Skeletal muscle tissue (tissue), 4 donors: Measurements from ENCODE around the gene DGLUCY. TPM values are rescaled to one million over a fixed set of nuclear protein-coding genes. Genes with fewer than 3 reads are reported as not detected.
"Not testable (repeated sequence)": the region's sequence is repeated elsewhere in the genome, so short reads cannot be mapped to it uniquely, and the experiment has no call there.

Source experiments
- H3K27ac ChIP-seq: one replicate; pipeline ENCODE4 v1.7.0; 2013; ENCODE audit warnings: mild to moderate bottlenecking, low read depth, low read length, inconsistent platforms
- H3K27me3 ChIP-seq, 3 donors: one replicate each; pipeline ENCODE4 v1.7.0; 2013; ENCODE audit warnings: low read length in 3 of 3; ENCODE audit not compliant: control insufficient read depth in 3 of 3, insufficient read depth in 3 of 3
- H3K36me3 ChIP-seq, 3 donors: one replicate each; pipeline ENCODE4 v1.7.0; 2013; ENCODE audit warnings: low read length in 3 of 3; ENCODE audit not compliant: control insufficient read depth in 3 of 3, insufficient read depth in 3 of 3
- H3K4me1 ChIP-seq, 3 donors: one replicate each; pipeline ENCODE4 v1.7.0; 2013; ENCODE audit warnings: low read length in 3 of 3, mild to moderate bottlenecking in 3 of 3; ENCODE audit not compliant: control insufficient read depth in 3 of 3, insufficient read depth in 3 of 3
- H3K4me3 ChIP-seq, 3 donors: one replicate each; pipeline ENCODE4 v1.7.0; 2013; ENCODE audit warnings: low read length in 3 of 3
- H3K9ac ChIP-seq, 3 donors: one replicate each; pipeline ENCODE4 v1.7.0; 2013; ENCODE audit warnings: low read length in 3 of 3, mild to moderate bottlenecking in 3 of 3, moderate library complexity in 2 of 3, low read depth in 1 of 3
- H3K9me3 ChIP-seq, 3 donors: one replicate each; pipeline ENCODE4 v1.7.0; 2013; ENCODE audit warnings: low read length in 3 of 3; ENCODE audit not compliant: control insufficient read depth in 3 of 3
- total RNA-seq: library from RNA; depleted of rRNA; stranded (reverse); fragments of >200 nt; gene quantifications from one replicate; pipeline ENCODE4 v1.2.3, GENCODE V29; 2014
- donor health status: Osteomylitis.

The DGLUCY gene
- total RNA-seq, 1 donor from 2014 or later: 49.6 TPM

DNA sequence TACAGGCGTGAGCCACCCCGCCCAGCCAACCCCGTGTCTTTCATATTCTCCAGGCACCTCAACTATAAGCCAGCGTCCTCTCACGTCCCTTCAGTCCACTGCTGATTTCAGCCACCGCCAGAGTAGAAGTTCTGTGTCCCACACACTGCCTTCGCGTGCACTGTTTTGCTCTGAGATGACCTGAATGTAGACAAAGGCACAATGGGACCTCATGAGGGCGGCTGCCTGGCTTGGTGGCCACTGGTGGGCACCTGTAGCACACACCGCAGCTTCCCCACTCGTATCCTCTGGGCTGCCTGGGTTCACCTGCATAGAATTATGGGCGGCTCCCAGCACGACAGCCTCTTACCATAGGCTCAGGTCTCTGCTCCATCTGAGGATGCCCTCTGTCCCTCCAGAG lies 73.4 kb downstream of the DGLUCY start:
- no peak overlapping the region for H3K9ac ChIP-seq
- H3K9me3 ChIP-seq: no peaks in the 10 kb centered on the region
- H3K4me3 ChIP-seq: no peak overlapping the region
- no peaks in the 10 kb centered on the region for H3K4me1 ChIP-seq
- H3K27me3 ChIP-seq: no peaks in the 10 kb centered on the region
- no peak overlapping the region for H3K27ac ChIP-seq
- peaks cover 62 to 75% (median 71%) of the 10 kb centered on the region in 3 donors for H3K36me3 ChIP-seq

DNA sequence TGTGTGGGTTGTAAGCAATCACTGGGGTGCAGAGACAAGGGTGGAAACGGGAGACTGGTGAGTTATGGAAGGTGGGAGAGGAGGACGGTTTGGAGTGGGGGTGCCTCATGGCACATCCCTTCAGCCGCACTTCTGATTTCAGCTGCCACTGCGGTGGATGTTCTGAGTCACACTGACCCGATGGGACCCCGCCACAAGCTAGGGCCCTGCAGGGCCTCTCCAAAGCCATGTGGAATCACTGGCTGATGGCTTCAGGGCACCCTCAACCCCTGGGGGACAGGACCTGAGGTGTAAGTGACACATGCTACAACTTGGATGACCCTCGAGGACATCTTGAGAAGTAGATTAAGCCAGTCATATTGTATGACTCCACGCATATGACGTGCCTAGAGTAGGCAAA lies 77.0 kb downstream of the DGLUCY start:
- no peak overlapping the region for H3K9ac ChIP-seq
- peaks cover 59 to 69% (median 62%) of the 10 kb centered on the region in 3 donors for H3K36me3 ChIP-seq
- H3K4me1 ChIP-seq: no peaks in the 10 kb centered on the region
- no peaks in the 10 kb centered on the region for H3K9me3 ChIP-seq
- no peak overlapping the region for H3K4me3 ChIP-seq
- no peak overlapping the region for H3K27ac ChIP-seq
- H3K27me3 ChIP-seq: no peaks in the 10 kb centered on the region

DNA sequence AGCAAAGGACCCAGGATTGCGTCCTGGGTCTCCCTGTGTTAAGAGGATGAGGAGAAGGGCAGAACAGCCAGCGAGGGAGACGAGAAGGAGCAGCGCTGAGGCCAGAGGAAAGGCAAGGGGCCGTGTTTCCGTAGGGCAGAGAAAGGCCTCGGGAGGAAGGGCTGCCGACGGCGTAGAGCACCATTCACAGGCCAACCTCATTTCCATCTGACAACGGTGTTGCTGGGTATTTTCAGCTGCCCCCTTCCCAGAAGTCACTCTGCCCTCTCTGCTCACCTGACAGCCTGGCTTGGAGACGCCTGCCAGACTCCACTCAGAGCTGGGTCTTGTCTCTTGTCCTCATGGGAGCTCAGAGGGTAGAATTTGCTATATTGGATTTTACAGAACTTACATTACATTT lies 79.2 kb downstream of the DGLUCY start:
- Histone ChIP-seq H3K4me1 (peaks cover 0 to 2% (median 0%) of the 10 kb centered on the region in 3 donors), H3K9me3 (no peaks in the 10 kb centered on the region), H3K9ac (no peak overlapping the region), H3K36me3 (peaks cover 56 to 69% (median 60%) of the 10 kb centered on the region in 3 donors), H3K4me3 (no peak overlapping the region), H3K27ac (no peak overlapping the region), H3K27me3 (no peaks in the 10 kb centered on the region)

DNA sequence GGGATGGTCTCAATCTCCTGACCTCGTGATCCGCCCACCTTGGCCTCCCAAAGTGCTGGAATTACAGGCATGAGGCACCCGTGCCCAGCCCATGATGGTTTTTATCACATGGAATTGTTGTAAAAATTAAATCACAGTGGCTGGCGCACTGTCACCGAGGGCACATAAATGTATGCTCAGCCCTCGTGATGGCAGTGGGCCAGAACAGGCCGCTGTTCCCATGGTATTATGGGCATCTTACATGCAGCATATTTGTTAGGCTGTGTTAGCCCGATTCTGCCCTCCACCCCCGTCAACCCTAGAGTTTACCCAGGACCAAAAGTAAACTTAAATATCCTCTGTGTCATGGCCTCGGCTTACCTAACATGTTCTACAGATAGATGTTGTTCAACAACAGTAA lies 82.0 kb downstream of the DGLUCY start:
- Histone ChIP-seq H3K9me3 (no peaks in the 10 kb centered on the region), H3K36me3 (peaks cover 46 to 68% (median 57%) of the 10 kb centered on the region in 3 donors)

DNA sequence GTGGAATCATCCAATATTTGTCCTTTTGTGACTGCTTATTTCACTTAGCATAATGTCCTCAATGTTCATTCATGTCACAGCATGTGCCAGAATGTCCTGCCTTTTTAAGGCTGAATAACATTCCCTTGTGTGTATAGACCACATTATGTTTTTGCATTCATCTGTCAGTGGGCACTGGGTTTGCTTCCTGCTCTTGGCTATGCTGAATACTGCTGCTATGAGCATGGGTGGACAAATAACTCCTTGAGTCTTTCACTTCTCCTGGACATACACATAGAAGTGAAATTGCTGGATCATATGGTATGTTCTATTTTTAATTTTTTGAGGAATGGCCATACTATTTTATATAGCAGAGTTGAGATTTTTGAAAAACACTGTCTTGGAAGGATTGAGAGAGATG lies 83.8 kb downstream of the DGLUCY start:
- Histone ChIP-seq H3K4me3 (no peak overlapping the region), H3K4me1 (peaks cover 2 to 4% (median 4%) of the 10 kb centered on the region in 3 donors), H3K9ac (no peak overlapping the region), H3K27me3 (no peaks in the 10 kb centered on the region), H3K36me3 (peaks cover 44 to 58% (median 51%) of the 10 kb centered on the region in 3 donors), H3K27ac (no peak overlapping the region), H3K9me3 (no peaks in the 10 kb centered on the region)

More for the DNA sequence above, 82.0 kb downstream of the DGLUCY start:
- no peaks in the 10 kb centered on the region for H3K27me3 ChIP-seq
- no peak overlapping the region for H3K9ac ChIP-seq
- H3K4me1 ChIP-seq: peaks cover 0 to 2% (median 0%) of the 10 kb centered on the region in 3 donors
- no peak overlapping the region for H3K4me3 ChIP-seq
- H3K27ac ChIP-seq: no peak overlapping the region

DNA sequence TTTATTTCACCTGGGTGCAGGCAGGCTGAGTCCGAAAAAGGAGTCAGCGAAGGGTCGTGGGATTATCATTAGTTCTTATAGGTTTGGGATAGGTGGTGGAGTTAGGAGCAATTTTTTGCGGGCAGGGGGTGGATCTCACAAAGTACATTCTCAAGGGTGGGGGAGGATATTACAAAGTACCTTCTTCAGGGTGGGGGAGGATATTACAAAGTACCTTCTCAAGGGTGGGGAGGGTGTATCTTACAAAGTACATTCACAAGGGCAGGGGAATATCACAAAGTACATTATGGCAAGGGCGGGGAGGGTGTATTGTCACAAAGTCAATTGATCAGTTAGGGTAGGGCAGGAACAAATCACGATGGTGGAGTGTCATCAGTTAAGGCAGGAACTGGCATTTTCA lies 86.9 kb downstream of the DGLUCY start:
- not testable (repeated sequence) for H3K27me3 ChIP-seq, H3K9ac ChIP-seq, H3K4me1 ChIP-seq, H3K27ac ChIP-seq, H3K4me3 ChIP-seq, H3K9me3 ChIP-seq
- H3K36me3 ChIP-seq: peaks cover 59 to 71% (median 68%) of the 10 kb centered on the region in 3 donors

DNA sequence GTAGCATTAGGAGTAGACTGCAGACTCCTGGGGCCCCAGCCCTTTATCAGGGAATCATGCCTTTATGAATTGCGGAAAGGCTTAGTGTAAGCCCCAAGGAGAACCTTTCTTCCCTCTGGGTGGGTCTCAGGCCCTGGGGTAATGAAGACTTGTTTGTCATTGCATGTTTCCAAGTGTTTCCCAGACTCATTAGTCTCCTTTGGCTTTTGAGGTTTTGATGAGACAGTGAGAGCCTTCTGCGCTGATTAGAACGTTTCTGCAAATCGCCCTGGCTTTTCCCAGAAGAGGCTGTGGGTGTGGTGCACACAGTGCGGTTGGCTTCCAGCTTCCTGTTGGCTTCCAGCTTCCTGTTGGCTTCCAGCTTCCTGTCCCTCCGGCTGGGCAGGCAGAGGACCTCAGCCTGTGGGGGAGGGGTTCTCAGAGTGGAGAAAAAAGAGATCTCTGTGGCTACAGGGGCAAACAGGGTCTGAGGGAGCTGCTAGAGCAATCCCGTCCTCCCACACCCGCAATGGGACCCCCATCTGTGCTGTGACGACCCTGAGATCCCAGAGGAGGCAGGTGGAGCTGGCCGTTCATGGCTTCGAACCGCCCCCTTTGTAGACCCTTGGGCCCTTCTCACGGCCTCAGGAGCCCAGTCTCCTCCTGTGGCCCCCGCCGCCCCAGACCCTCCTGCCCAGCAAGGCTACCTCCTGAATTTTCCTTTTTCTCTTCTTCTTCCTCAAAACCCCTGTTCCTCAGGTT lies 88.5 kb downstream of the DGLUCY start:
- H3K9me3 ChIP-seq: no peaks in the 10 kb centered on the region
- no peak overlapping the region for H3K9ac ChIP-seq
- H3K27ac ChIP-seq: no peak overlapping the region
- H3K4me1 ChIP-seq: peaks cover under 1 to 4% (median 4%) of the 10 kb centered on the region in 3 donors
- H3K36me3 ChIP-seq: peaks cover 56 to 70% (median 68%) of the 10 kb centered on the region in 3 donors
- H3K27me3 ChIP-seq: no peaks in the 10 kb centered on the region
- H3K4me3 ChIP-seq: peak overlapping the region in 1 of 3 donors; percentile 29

DNA sequence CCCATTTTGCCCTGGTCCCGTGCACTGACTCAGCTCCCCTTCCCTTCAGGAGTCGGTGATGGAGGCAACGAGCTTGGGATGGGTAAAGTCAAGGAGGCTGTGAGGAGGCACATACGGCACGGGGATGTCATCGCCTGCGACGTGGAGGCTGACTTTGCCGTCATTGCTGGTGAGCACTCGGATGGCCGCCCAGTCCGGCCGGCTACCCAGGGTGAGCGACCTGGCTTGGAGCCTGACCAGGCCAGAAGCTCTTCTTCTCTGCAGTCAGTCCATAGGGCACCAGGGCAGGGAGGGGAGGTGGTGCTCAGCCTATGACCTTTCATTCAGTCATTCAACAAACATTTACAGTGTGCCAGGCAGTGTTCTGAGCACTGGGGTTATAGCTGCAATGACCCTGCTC lies 90.8 kb downstream of the DGLUCY start:
- Histone ChIP-seq H3K9me3 (no peaks in the 10 kb centered on the region), H3K4me3 (no peak overlapping the region), H3K27ac (no peak overlapping the region), H3K4me1 (peaks cover 0 to 4% (median 4%) of the 10 kb centered on the region in 3 donors), H3K27me3 (no peaks in the 10 kb centered on the region), H3K9ac (no peak overlapping the region), H3K36me3 (peaks cover 51 to 63% (median 62%) of the 10 kb centered on the region in 3 donors)

DNA sequence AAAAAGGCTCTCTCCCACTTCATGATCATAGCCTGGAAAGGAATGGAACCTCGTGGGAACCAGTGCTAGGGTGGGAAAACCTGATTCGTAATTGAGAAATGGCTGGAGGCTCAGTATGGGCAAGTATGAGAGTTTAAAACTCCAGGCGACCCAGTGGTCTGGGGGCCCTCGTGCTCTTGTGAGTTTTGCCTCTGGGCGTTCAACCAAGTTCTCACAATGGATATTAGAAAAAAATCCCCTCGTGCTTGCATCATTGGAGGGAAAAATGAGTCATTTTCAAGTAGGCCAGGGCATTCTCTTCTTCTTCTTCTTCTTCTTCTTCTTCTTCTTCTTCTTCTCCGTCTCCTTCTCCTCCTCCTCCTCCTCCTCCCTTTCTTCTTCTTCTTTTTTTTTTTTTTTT lies 91.6 kb downstream of the DGLUCY start:
- H3K27ac ChIP-seq: no peak overlapping the region
- H3K9ac ChIP-seq: no peak overlapping the region
- no peak overlapping the region for H3K4me3 ChIP-seq
- H3K27me3 ChIP-seq: no peaks in the 10 kb centered on the region
- H3K4me1 ChIP-seq: peaks cover 0 to 4% (median 4%) of the 10 kb centered on the region in 3 donors
- peaks cover 52 to 63% (median 61%) of the 10 kb centered on the region in 3 donors for H3K36me3 ChIP-seq
- H3K9me3 ChIP-seq: no peaks in the 10 kb centered on the region

DNA sequence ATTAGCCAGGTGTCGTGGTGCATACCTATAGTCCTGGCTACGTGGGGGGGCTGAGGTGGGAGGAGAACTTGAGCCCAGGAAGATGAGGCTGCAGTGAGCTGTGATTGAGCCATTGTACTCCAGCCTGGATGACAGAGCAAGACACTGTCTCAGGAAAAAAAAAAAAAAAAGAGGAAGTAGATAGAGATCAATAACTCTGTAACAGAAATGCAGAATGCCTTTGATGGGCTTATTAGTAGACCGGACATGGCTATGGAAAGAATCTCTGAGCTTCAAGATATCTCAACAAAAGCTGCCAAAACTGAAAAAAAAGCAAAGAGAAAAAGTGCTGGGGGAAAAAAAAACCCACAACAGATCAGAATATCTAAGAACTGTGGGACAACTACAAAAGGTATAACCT lies 93.1 kb downstream of the DGLUCY start:
- Histone ChIP-seq H3K9ac (no peak overlapping the region), H3K36me3 (peaks cover 52 to 72% (median 71%) of the 10 kb centered on the region in 3 donors), H3K4me1 (peaks cover 0 to 4% (median 4%) of the 10 kb centered on the region in 3 donors), H3K4me3 (no peak overlapping the region), H3K27me3 (no peaks in the 10 kb centered on the region), H3K27ac (no peak overlapping the region), H3K9me3 (no peaks in the 10 kb centered on the region)
